ENCODE measurements around the gene TMEM132E.

DNA sequence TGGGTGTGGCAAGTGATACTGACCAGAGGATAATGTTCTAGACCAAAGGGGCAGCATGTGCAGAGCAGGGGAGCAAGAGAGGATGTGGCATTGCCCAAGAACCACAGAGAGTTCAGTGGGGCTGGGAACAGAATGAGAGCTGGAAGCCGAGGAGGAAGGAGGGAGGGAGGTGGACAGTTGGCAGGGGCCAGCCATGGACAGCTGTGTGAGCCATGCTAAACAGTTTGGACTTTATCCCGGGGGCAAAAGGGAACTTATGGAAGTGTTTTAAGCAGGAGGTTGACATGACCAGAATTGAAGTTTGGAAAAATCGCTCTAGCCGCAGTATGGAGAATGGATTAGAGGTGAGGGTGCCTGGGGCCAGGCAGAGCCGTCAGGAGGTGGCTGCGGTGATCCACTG lies 29.4 kb upstream of the TMEM132E start:
- TF ChIP-seq EZH2 (IDR thresholded peaks at IDR 0.05; ENCODE audit: insufficient read depth, poor library complexity, severe bottlenecking) (no peak), EZH2phosphoT487 (IDR thresholded peaks at IDR 0.05; ENCODE audit: insufficient read depth, low read depth) (no peak)
